ENCODE results near the gene LSM3.
A peak's percentile ranks its signal among the peaks of the same experiment; 100 is the strongest.

The LSM3 gene

DNA sequence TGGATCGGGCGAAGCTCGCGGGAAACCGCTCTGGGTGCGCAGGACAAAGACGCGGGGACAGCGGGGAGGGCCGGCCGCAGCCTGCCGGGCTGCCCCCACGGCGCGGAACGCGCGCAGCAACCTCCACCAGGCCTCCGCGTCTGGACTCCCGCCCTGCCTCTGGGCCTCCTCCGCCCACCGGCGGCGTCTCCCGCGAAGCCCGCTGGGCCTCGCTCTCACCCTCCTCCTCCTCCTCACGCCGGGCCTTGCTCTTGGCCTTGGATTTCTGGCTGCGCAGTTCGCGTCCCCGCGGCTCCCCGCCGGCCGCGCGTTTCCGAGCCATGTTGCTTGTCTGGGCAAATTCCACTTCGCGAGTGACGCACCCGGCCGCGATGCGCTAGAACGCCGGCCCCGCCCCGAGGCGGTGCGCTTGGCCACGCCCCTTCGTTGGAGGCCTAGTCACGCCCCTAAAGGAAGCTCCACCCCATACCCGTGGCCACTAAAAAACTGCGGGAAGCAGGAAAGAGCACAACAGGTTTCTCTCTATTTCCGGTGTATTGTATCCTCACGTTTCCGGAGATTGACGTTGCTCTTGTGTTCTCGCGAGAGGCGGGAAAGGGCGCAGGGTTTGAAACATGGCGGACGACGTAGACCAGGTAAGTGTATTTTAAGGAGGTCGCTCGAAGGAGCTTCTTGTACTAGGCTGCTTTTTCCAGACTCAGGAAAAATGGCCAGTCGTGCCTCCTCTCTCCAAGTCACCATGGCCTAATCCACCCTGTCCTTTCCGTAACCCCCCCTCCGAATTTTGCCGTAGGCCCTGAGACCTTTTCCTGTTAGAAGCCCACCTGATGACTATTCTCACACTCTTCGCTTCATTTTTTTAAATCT is at the start of gene LSM3, which contains the start of gene XPC:
Gene LSM3 (plus strand): TSS at position 571 of the 867 bp plus-strand sequence. CDS start 44 bp downstream, at position 615.
Gene XPC (minus strand): TSS at position 355 of the 867 bp plus-strand sequence. CDS start 33 bp downstream, at position 322.
- H3K27me3 ChIP-seq (ENCODE audit: control insufficient read depth in 2 of 2, insufficient read depth in 2 of 2, low read length in 2 of 2): no peaks in the 10 kb centered on the region
- H3K9ac ChIP-seq (ENCODE audit: low read depth in 1 of 2, low read length in 2 of 2): peak within 1 kb of the TSS; percentile 94 to 99
- H3K4me3 ChIP-seq (ENCODE audit: low read length in 2 of 2): peak within 1 kb of the TSS; percentile 92 to 99
- peaks cover 17 to 19% of the 10 kb centered on the region in 2 donors for H3K4me1 ChIP-seq (ENCODE audit: control insufficient read depth in 2 of 2, insufficient read depth in 2 of 2, low read length in 2 of 2)
- no peaks in the 10 kb centered on the region for H3K9me3 ChIP-seq (ENCODE audit: control insufficient read depth in 2 of 2, low read length in 2 of 2)
- H3K27ac ChIP-seq (ENCODE audit: low read depth in 2 of 2, low read length in 2 of 2): peak within 1 kb of the TSS; percentile 84 to 95
- H3K36me3 ChIP-seq (ENCODE audit: control insufficient read depth in 2 of 2, insufficient read depth in 2 of 2, low read length in 2 of 2): peaks cover 7 to 13% of the 10 kb centered on the region in 2 donors

DNA sequence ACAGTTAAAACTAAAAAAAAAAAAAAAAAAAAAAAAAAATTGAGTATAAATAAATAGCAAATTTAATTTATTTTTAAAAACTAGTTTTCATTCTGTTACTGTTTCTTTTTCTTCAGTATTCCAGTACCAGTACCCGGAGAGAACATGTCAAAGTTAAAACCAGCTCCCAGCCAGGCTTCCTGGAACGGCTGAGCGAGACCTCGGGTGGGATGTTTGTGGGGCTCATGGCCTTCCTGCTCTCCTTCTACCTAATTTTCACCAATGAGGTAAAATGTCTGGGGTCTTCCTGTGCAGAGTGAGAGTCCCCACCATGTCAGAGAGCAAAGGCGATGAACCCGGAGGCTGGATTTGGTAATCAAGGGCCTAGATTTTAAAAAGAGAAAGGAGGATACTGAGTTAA is 49.3 kb upstream of the LSM3 start:
- no peaks in the 10 kb centered on the region for H3K27me3 ChIP-seq (ENCODE audit: control insufficient read depth in 2 of 2, insufficient read depth in 2 of 2, low read length in 2 of 2)
- peaks cover 43 to 60% of the 10 kb centered on the region in 2 donors for H3K36me3 ChIP-seq (ENCODE audit: control insufficient read depth in 2 of 2, insufficient read depth in 2 of 2, low read length in 2 of 2)
- no peak overlapping the region for H3K4me3 ChIP-seq (ENCODE audit: low read length in 2 of 2)
- no peaks in the 10 kb centered on the region for H3K9me3 ChIP-seq (ENCODE audit: control insufficient read depth in 2 of 2, low read length in 2 of 2)
- no peak overlapping the region for H3K9ac ChIP-seq (ENCODE audit: low read depth in 1 of 2, low read length in 2 of 2)
- H3K27ac ChIP-seq (ENCODE audit: low read depth in 2 of 2, low read length in 2 of 2): no peak overlapping the region
- peaks cover 24 to 27% of the 10 kb centered on the region in 2 donors for H3K4me1 ChIP-seq (ENCODE audit: control insufficient read depth in 2 of 2, insufficient read depth in 2 of 2, low read length in 2 of 2)

DNA sequence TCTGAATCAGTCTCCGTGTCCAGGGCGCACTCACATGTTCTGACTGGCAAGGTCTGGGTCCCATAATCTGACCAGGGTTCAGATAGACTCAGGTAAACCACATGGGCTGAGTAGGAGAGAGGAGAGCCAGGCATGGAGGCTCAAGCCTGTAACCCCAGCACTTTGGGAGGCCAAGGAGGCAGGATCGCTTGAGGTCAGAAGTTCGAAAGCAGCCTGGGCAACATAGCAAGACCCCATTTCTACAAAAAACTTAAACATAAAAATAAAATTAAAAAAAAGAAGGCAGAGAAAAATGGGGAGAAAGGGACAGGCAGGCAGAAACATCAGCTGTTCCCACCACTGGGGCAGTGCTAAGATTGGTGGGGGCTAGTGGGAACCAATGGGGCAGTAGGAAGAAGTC is 48.4 kb upstream of the LSM3 start:
- peaks cover 24 to 27% of the 10 kb centered on the region in 2 donors for H3K4me1 ChIP-seq (ENCODE audit: control insufficient read depth in 2 of 2, insufficient read depth in 2 of 2, low read length in 2 of 2)
- no peak overlapping the region for H3K4me3 ChIP-seq (ENCODE audit: low read length in 2 of 2)
- H3K27ac ChIP-seq (ENCODE audit: low read depth in 2 of 2, low read length in 2 of 2): no peak overlapping the region
- H3K27me3 ChIP-seq (ENCODE audit: control insufficient read depth in 2 of 2, insufficient read depth in 2 of 2, low read length in 2 of 2): no peaks in the 10 kb centered on the region
- H3K36me3 ChIP-seq (ENCODE audit: control insufficient read depth in 2 of 2, insufficient read depth in 2 of 2, low read length in 2 of 2): peaks cover 53 to 69% of the 10 kb centered on the region in 2 donors
- no peaks in the 10 kb centered on the region for H3K9me3 ChIP-seq (ENCODE audit: control insufficient read depth in 2 of 2, low read length in 2 of 2)
- no peak overlapping the region for H3K9ac ChIP-seq (ENCODE audit: low read depth in 1 of 2, low read length in 2 of 2)

DNA sequence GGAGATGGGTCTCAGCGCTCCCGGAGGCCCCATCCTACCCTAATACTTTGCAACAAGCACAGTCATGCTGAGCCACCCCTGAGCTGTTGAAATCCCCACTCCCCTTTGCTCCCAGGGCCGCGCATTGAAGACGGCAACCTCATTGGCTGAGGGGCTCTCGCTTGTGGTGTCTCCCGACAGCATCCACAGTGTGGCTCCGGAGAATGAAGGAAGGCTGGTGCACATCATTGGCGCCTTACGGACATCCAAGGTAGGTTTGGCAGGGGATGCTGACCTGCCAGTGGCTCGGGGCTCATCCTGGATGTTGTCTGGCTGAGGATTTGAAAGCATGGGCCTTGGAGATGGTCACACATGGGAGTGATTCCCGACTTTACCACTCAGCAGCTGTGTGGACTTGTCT is 47.9 kb upstream of the LSM3 start:
- Histone ChIP-seq H3K27me3 (ENCODE audit: control insufficient read depth in 2 of 2, insufficient read depth in 2 of 2, low read length in 2 of 2) (no peaks in the 10 kb centered on the region), H3K36me3 (ENCODE audit: control insufficient read depth in 2 of 2, insufficient read depth in 2 of 2, low read length in 2 of 2) (peaks cover 57 to 73% of the 10 kb centered on the region in 2 donors), H3K4me1 (ENCODE audit: control insufficient read depth in 2 of 2, insufficient read depth in 2 of 2, low read length in 2 of 2) (peaks cover 22 to 23% of the 10 kb centered on the region in 2 donors), H3K9ac (ENCODE audit: low read depth in 1 of 2, low read length in 2 of 2) (no peak overlapping the region), H3K4me3 (ENCODE audit: low read length in 2 of 2) (no peak overlapping the region), H3K27ac (ENCODE audit: low read depth in 2 of 2, low read length in 2 of 2) (no peak overlapping the region), H3K9me3 (ENCODE audit: control insufficient read depth in 2 of 2, low read length in 2 of 2) (no peaks in the 10 kb centered on the region)

DNA sequence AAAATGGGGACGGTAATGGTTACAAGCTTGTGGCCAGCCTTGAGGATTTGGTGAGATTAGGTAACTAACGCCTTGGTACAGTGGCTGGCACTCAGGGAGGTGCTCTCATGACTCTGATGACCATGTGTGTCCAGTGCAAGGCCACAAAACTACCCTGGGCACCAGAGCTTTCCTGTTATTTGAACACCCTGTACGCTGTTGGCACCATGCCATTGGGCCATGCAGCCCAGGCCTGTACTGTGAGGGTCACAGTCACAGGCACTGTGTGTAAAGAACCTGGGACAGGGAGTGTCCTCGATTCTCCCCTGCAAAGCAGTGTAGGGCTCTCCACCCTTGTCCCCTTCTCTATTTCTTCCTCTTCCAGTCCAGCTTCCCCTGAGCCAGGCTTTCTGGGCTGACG is 47.5 kb upstream of the LSM3 start:
- peaks cover 62 to 78% of the 10 kb centered on the region in 2 donors for H3K36me3 ChIP-seq (ENCODE audit: control insufficient read depth in 2 of 2, insufficient read depth in 2 of 2, low read length in 2 of 2)
- no peaks in the 10 kb centered on the region for H3K9me3 ChIP-seq (ENCODE audit: control insufficient read depth in 2 of 2, low read length in 2 of 2)
- peaks cover 18% of the 10 kb centered on the region in 2 donors for H3K4me1 ChIP-seq (ENCODE audit: control insufficient read depth in 2 of 2, insufficient read depth in 2 of 2, low read length in 2 of 2)
- H3K4me3 ChIP-seq (ENCODE audit: low read length in 2 of 2): no peak overlapping the region
- no peak overlapping the region for H3K9ac ChIP-seq (ENCODE audit: low read depth in 1 of 2, low read length in 2 of 2)
- no peak overlapping the region for H3K27ac ChIP-seq (ENCODE audit: low read depth in 2 of 2, low read length in 2 of 2)
- no peaks in the 10 kb centered on the region for H3K27me3 ChIP-seq (ENCODE audit: control insufficient read depth in 2 of 2, insufficient read depth in 2 of 2, low read length in 2 of 2)

DNA sequence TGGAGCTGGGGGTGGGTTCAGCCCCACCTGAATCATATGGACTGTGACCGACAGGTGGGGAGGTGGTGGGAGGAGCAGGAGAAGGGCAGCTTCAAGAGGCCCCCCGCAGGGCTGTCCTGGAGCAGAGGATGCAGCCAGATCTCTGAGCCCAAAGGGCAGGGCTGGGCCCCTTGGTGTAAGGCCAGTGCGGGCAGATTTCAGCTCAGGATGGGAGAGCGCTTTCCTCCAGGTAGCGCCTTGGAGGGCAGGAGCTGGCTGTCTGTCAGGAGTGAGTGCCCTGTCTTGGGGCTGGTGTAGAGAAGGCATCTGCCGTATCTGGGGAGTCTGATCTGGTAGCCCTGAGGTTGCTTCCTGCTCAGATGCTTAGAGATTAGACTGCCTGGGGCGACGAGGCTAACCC is 46.5 kb upstream of the LSM3 start:
- Histone ChIP-seq H3K36me3 (ENCODE audit: control insufficient read depth in 2 of 2, insufficient read depth in 2 of 2, low read length in 2 of 2) (peaks cover 64 to 83% of the 10 kb centered on the region in 2 donors), H3K9ac (ENCODE audit: low read depth in 1 of 2, low read length in 2 of 2) (no peak overlapping the region), H3K4me3 (ENCODE audit: low read length in 2 of 2) (no peak overlapping the region), H3K27me3 (ENCODE audit: control insufficient read depth in 2 of 2, insufficient read depth in 2 of 2, low read length in 2 of 2) (no peaks in the 10 kb centered on the region), H3K4me1 (ENCODE audit: control insufficient read depth in 2 of 2, insufficient read depth in 2 of 2, low read length in 2 of 2) (peaks cover 9 to 10% of the 10 kb centered on the region in 2 donors), H3K9me3 (ENCODE audit: control insufficient read depth in 2 of 2, low read length in 2 of 2) (no peaks in the 10 kb centered on the region), H3K27ac (ENCODE audit: low read depth in 2 of 2, low read length in 2 of 2) (no peak overlapping the region)

DNA sequence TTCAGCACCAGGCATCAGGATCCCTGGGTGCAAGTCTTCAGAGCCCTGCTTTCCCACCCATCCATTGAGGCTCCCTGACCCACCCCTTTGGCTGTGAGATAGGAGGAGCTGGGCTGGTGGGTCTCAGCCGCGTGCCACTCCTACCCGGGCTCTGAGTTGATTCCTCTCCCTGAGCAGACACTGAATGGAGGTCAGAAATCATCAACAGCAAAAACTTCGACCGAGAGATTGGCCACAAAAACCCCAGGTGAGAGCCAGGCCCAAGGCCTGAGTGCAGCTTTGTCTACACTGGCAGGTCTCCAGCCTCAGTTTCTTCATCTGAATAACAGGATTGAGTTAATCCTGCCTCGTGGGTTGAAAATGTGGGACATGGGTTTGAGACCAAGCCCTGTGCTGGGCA is 45.9 kb upstream of the LSM3 start:
- Histone ChIP-seq H3K4me3 (ENCODE audit: low read length in 2 of 2) (no peak overlapping the region), H3K27me3 (ENCODE audit: control insufficient read depth in 2 of 2, insufficient read depth in 2 of 2, low read length in 2 of 2) (no peaks in the 10 kb centered on the region), H3K9ac (ENCODE audit: low read depth in 1 of 2, low read length in 2 of 2) (peak overlapping the region in 1 of 2 donors; percentile 15), H3K4me1 (ENCODE audit: control insufficient read depth in 2 of 2, insufficient read depth in 2 of 2, low read length in 2 of 2) (peaks cover 9 to 10% of the 10 kb centered on the region in 2 donors), H3K9me3 (ENCODE audit: control insufficient read depth in 2 of 2, low read length in 2 of 2) (no peaks in the 10 kb centered on the region), H3K27ac (ENCODE audit: low read depth in 2 of 2, low read length in 2 of 2) (peak overlapping the region in 1 of 2 donors; percentile 16), H3K36me3 (ENCODE audit: control insufficient read depth in 2 of 2, insufficient read depth in 2 of 2, low read length in 2 of 2) (peaks cover 68 to 84% of the 10 kb centered on the region in 2 donors)

DNA sequence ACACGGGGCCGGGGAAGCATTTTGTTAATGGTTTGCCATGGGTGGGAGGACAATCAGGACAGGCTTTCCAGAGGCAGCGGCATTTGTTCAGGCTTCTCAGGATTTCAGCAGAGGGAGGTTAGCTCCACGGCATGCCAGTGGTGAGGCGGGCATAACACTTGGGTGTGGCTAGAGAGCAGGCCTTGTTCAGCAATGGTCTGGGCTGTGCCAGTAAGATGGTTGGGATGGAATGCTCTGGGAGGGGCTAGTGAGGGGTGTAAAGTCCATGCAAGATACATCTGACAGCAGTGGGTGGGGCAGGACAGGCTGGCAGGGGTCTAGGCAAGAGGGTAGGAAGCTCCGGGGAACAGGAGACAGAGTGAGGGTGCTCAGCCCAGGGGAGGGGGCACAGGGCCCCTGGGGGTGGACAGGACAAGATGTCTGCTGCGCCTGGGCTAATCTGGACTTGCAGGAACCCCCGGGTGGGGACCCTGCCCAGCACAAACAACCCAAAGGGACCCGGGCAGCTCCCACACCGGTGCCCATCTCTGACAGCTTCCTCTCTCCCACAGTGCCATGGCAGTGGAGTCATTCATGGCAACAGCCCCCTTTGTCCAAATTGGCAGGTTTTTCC is 45.3 kb upstream of the LSM3 start:
- Histone ChIP-seq H3K27ac (ENCODE audit: low read depth in 2 of 2, low read length in 2 of 2) (peak overlapping the region in 1 of 2 donors; percentile 16), H3K36me3 (ENCODE audit: control insufficient read depth in 2 of 2, insufficient read depth in 2 of 2, low read length in 2 of 2) (peaks cover 70 to 83% of the 10 kb centered on the region in 2 donors)

DNA sequence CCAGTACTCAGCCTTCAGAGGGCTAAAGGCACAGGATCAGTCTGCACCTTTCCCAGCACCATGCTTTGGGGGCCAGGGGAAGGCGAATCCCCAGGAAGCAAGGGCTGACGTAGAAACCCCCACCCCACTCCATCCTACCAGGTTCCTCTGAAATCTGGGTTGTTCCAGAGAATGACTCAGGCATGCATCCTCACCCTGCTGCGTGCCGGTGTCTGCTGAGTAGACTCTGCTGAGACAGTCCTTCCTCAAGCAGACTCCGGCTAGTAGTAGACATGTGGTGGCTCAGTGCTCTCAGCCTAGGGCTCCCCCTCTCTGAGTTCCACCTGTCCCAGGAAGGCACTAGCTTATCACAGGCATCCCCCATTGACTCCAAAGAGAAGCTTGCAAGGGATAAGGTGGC is 44.7 kb upstream of the LSM3 start:
- no peak overlapping the region for H3K4me3 ChIP-seq (ENCODE audit: low read length in 2 of 2)
- no peak overlapping the region for H3K9ac ChIP-seq (ENCODE audit: low read depth in 1 of 2, low read length in 2 of 2)
- no peaks in the 10 kb centered on the region for H3K27me3 ChIP-seq (ENCODE audit: control insufficient read depth in 2 of 2, insufficient read depth in 2 of 2, low read length in 2 of 2)
- peaks cover 9 to 10% of the 10 kb centered on the region in 2 donors for H3K4me1 ChIP-seq (ENCODE audit: control insufficient read depth in 2 of 2, insufficient read depth in 2 of 2, low read length in 2 of 2)
- H3K27ac ChIP-seq (ENCODE audit: low read depth in 2 of 2, low read length in 2 of 2): no peak overlapping the region
- no peaks in the 10 kb centered on the region for H3K9me3 ChIP-seq (ENCODE audit: control insufficient read depth in 2 of 2, low read length in 2 of 2)
- H3K36me3 ChIP-seq (ENCODE audit: control insufficient read depth in 2 of 2, insufficient read depth in 2 of 2, low read length in 2 of 2): peaks cover 72 to 84% of the 10 kb centered on the region in 2 donors

More for the DNA sequence above, 45.3 kb upstream of the LSM3 start:
- H3K27me3 ChIP-seq (ENCODE audit: control insufficient read depth in 2 of 2, insufficient read depth in 2 of 2, low read length in 2 of 2): no peaks in the 10 kb centered on the region
- peaks cover 9 to 10% of the 10 kb centered on the region in 2 donors for H3K4me1 ChIP-seq (ENCODE audit: control insufficient read depth in 2 of 2, insufficient read depth in 2 of 2, low read length in 2 of 2)
- H3K9me3 ChIP-seq (ENCODE audit: control insufficient read depth in 2 of 2, low read length in 2 of 2): no peaks in the 10 kb centered on the region
- H3K4me3 ChIP-seq (ENCODE audit: low read length in 2 of 2): peak overlapping the region in 1 of 2 donors; percentile 36
- peak overlapping the region in 1 of 2 donors; percentile 15 for H3K9ac ChIP-seq (ENCODE audit: low read depth in 1 of 2, low read length in 2 of 2)

DNA sequence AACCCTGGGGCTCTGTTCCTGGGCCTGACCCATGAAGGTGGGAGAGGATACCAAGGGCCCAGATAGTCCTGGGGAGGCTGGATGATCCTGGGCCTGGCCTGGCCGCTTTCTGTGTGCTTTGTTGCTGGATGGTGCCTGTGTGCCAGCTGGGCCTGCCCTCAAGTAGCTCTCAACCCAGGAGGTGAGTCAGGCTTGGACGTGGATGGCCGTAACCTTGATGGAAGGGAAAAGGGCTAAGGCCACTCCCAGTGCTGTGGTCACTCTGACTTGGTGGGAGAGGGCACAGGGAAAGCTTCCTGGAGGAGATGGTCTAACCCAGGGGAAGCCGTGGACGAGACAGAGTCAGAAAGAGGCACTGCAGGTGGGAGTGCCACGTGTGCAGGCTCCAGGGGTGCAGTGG is 44.3 kb upstream of the LSM3 start:
- peaks cover 9 to 10% of the 10 kb centered on the region in 2 donors for H3K4me1 ChIP-seq (ENCODE audit: control insufficient read depth in 2 of 2, insufficient read depth in 2 of 2, low read length in 2 of 2)
- H3K4me3 ChIP-seq (ENCODE audit: low read length in 2 of 2): no peak overlapping the region
- peaks cover 74 to 85% of the 10 kb centered on the region in 2 donors for H3K36me3 ChIP-seq (ENCODE audit: control insufficient read depth in 2 of 2, insufficient read depth in 2 of 2, low read length in 2 of 2)
- H3K27ac ChIP-seq (ENCODE audit: low read depth in 2 of 2, low read length in 2 of 2): no peak overlapping the region
- no peaks in the 10 kb centered on the region for H3K9me3 ChIP-seq (ENCODE audit: control insufficient read depth in 2 of 2, low read length in 2 of 2)
- no peaks in the 10 kb centered on the region for H3K27me3 ChIP-seq (ENCODE audit: control insufficient read depth in 2 of 2, insufficient read depth in 2 of 2, low read length in 2 of 2)
- H3K9ac ChIP-seq (ENCODE audit: low read depth in 1 of 2, low read length in 2 of 2): no peak overlapping the region

All from mucosa of rectum (tissue), 2 donors.